ENCODE data around the gene PAX5.

The PAX5 gene

GRCh38 chr9:36961051-36961450, 73.0 kb downstream of the PAX5 start:
- no peak for DNase-seq (ENCODE audit: low read depth, low spot score)

GRCh38 chr9:36960575-36960955, 73.5 kb downstream of the PAX5 start:
- in situ Hi-C loops (cut with HindIII; ENCODE audit: low sequenced_read_pairs), result no loop called here
- DNase-seq (ENCODE audit: low read depth, low spot score), result no peak

More at GRCh38 chr9:36961051-36961450, 73.0 kb downstream of the PAX5 start:
- TF ChIP-seq CTCF (IDR thresholded peaks at IDR 0.05; ENCODE audit: low read depth, low read length), result no peak
- no peak overlapping the region for H3K4me3 ChIP-seq (ENCODE audit: low read depth, low read length)
- in situ Hi-C loops (cut with HindIII; ENCODE audit: low sequenced_read_pairs), result no loop called here

GRCh38 chr9:36959681-36960574, 74.1 kb downstream of the PAX5 start:
- H3K4me3 ChIP-seq (ENCODE audit: low read depth, low read length), result no peak overlapping the region
- TF ChIP-seq CTCF (IDR thresholded peaks at IDR 0.05; ENCODE audit: low read depth, low read length), result no peak
- in situ Hi-C loops (cut with HindIII; ENCODE audit: low sequenced_read_pairs), result no loop called here
- no peak for DNase-seq (ENCODE audit: low read depth, low spot score)

More at GRCh38 chr9:36960575-36960955, 73.5 kb downstream of the PAX5 start:
- no peak overlapping the region for H3K4me3 ChIP-seq (ENCODE audit: low read depth, low read length)
- TF ChIP-seq CTCF (IDR thresholded peaks at IDR 0.05; ENCODE audit: low read depth, low read length), result no peak

DNA sequence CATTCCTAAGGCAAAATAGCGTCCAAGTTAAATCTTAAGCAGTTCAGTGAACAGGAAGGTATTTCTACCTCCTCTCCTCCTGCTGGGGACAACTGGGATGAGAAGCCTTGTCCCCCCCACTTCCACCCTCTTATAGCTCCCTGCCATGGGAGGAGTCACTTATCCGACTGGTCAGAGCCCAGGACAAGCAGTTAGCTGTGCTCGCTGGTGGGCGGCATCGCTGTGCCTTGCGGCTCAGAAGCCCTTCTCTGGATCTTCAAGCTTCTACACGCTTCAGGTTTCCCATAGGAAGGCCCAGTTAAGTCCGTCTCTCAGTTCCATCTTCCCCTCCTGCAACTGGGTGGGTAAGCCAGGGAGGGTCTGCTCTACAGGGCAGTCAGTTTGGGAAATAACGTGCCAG, 77.2 kb downstream of the PAX5 start:
- no peak overlapping the region for H3K4me3 ChIP-seq (ENCODE audit: low read depth, low read length)
- in situ Hi-C loops (cut with HindIII; ENCODE audit: low sequenced_read_pairs), result no loop called here
- TF ChIP-seq CTCF (IDR thresholded peaks at IDR 0.05; ENCODE audit: low read depth, low read length), result no peak
- no peak for DNase-seq (ENCODE audit: low read depth, low spot score)

DNA sequence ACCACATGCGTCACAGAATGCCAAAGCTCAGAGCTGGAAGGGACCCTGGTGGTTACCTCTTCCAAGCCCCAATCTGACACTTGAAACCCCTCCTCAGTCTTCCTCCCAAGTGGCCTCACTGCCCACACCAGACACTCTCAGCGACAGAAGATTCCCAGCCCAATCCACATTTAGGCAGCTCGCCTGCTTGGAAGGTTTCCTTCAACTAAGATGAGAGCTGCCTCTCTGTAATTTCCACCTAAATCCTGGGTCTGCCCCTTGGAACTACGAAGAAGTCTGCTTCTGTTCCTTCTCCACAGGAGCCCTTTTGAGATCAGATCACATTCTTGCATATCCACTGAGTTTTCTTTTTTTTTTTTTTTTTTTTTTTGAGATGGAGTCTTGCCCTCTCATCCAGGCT, 83.7 kb downstream of the PAX5 start:
- H3K4me3 ChIP-seq (ENCODE audit: low read depth, low read length), result no peak overlapping the region
- no peak for TF ChIP-seq CTCF (IDR thresholded peaks at IDR 0.05; ENCODE audit: low read depth, low read length)
- in situ Hi-C loops (cut with HindIII; ENCODE audit: low sequenced_read_pairs), result no loop called here
- no peak for DNase-seq (ENCODE audit: low read depth, low spot score)

- DNase-seq (ENCODE audit: low read depth, low spot score), result no peak
- in situ Hi-C loops (cut with HindIII; ENCODE audit: low sequenced_read_pairs), result no loop called here
- H3K4me3 ChIP-seq (ENCODE audit: low read depth, low read length), result no peak overlapping the region
- TF ChIP-seq CTCF (IDR thresholded peaks at IDR 0.05; ENCODE audit: low read depth, low read length), result no peak
Measured at GRCh38 chr9:36949466-36949865, 84.6 kb downstream of the PAX5 start.

Measured in astrocyte of the spinal cord (primary cell).